Left ventricle myocardium inferior (tissue), 1 donor: Measurements from ENCODE around the gene UPK3BL1. TPM values are rescaled to one million over a fixed set of nuclear protein-coding genes. Genes with fewer than 3 reads are reported as not detected.
"Not testable (repeated sequence)": the region's sequence is repeated elsewhere in the genome, so short reads cannot be mapped to it uniquely, and the experiment has no call there.

Experiments
- DNase-seq: peaks from one replicate; pipeline ENCODE4 v3.0.0-alpha.2; 2020
- H3K27ac ChIP-seq: fragments of 200-600 bp; replicated peaks from 2 replicates; pipeline ENCODE4 v1.8.0; 2021
- H3K27me3 ChIP-seq: fragments of 200-600 bp; 2 replicates; pipeline ENCODE4 v1.8.0; 2021; ENCODE audit warnings: low read depth
- H3K36me3 ChIP-seq: fragments of 200-600 bp; 2 replicates; pipeline ENCODE4 v1.8.0; 2021
- H3K4me1 ChIP-seq: fragments of 200-600 bp; 2 replicates; pipeline ENCODE4 v1.8.0; 2021
- H3K4me3 ChIP-seq: fragments of 200-600 bp; 2 replicates; pipeline ENCODE4 v1.8.0; 2021; ENCODE audit warnings: mild to moderate bottlenecking, moderate library complexity
- H3K9me3 ChIP-seq: fragments of 200-600 bp; replicated peaks from 2 replicates; pipeline ENCODE4 v1.8.0; 2021
- intact Hi-C: fragments of 100-400 bp; cut with micrococcal nuclease; formaldehyde crosslinking; loops from one replicate; pipeline ENCODE4 v1.11.0; 2022
- long read RNA-seq: library from polyadenylated mRNA; unstranded; transcript quantifications from one replicate; pipeline ENCODE4 v2.0.0, GENCODE V29; 2021
- total RNA-seq: library from RNA; stranded (reverse); fragmentation: NEBNext Ultra II Directional; extraction: Animal tissue kit (Norgen Biotek cat#: 25700); gene quantifications from one replicate; pipeline ENCODE4 v1.2.1, GENCODE V29; 2021
- donor health status: DM: no; HTN: yes; CAD: no; lungs with severe emphysema.

The UPK3BL1 gene, protein sequence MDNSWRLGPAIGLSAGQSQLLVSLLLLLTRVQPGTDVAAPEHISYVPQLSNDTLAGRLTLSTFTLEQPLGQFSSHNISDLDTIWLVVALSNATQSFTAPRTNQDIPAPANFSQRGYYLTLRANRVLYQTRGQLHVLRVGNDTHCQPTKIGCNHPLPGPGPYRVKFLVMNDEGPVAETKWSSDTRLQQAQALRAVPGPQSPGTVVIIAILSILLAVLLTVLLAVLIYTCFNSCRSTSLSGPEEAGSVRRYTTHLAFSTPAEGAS
- total RNA-seq: 14.5 TPM
- long read RNA-seq, partial matches to known transcripts: 0 of 1 reads
- long read RNA-seq, other reads (novel, unspliced or antisense): 0 of 1 reads

DNA sequence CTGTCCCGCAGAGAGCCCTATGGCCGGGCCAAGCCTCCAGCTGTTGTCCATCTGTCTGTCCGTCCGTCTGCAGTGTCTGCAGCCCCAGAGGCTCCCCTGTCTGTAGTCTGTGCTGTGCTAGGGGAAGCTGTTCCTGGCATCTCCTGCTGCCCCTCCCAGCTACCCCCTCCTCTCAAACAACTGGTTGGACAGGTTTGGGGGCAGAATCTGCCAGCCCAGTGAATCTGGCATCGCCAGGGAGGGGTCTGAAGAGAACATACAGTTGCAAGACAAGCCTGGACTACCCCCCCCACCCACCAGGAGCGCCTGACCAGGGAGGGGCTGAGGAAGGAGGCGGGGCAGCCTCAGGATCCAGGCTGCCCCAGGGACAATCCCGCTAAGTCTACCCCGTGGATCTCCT, at the start of gene UPK3BL1:
TSS of gene UPK3BL1 (minus strand) at position 101 of the 400 bp plus-strand sequence. CDS start at position 51, 50 bp downstream.
- H3K4me3 ChIP-seq, intact Hi-C loops, H3K27ac ChIP-seq, H3K4me1 ChIP-seq, H3K9me3 ChIP-seq, DNase-seq, H3K36me3 ChIP-seq, H3K27me3 ChIP-seq: not testable (repeated sequence)

DNA sequence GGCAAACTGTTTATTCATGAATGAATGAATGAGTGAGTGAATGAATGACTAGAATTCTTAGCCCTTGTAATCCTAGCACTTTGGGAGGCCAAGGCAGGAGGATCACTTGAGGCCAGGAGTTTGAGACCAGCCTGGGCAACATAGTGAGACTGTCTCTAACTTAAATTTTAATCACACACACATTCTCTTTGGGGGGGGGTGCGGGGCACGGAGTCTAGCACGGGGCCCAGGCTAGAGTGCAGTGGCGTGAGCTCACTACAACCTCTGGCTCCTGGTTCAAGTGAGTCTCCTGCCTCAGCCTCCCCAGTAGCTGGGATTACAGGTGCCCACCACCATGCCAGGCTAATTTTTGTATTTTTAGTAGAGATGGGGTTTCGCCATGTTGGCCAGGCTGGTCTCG, 48.0 kb upstream of the UPK3BL1 start:
- DNase-seq, H3K4me1 ChIP-seq, H3K4me3 ChIP-seq, H3K9me3 ChIP-seq, H3K36me3 ChIP-seq, H3K27ac ChIP-seq, intact Hi-C loops: not testable (repeated sequence)
- peaks cover 12% of the 10 kb centered on the region for H3K27me3 ChIP-seq

DNA sequence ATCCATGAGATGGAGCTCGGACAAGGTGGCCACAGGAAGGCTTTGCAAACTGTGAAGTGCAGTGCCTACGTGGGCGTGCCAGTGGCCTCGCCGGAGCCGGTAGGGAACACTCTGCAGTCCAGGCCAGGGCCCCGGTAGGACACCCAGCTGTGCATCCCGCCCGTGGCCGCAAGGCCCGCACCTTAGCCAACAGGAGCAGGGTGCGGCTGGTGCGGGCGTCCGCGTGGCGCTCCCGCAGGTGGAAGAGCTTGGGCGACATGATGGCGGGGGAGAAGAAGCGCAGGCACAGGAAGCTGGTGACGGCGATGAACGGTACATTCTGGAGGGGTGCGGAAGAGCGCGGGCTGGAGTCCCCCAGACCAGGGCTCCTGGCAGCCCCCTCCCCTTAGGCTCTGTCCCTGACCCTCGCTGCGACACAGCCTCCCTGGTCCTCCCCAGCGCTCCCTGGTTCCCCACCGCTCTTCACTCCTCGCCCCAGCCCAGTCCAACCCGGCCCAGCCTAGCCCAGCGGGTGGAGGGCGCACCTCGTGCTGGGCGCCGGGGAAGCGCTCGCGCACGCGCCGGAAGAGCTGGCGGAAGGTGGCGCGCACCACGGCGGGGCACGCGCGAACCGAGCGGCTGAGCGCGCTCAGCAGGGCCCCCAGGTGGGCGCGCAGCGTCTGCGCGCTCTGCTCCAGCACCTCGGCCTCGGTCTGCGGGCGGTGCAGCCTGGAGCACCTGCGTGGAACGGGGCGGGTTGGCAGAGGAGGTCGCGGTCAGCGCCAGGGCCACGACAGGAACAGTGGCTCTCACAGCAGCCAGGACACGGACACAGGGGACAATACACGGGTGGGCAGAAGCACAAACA, 47.1 kb upstream of the UPK3BL1 start:
- H3K9me3 ChIP-seq, H3K36me3 ChIP-seq, intact Hi-C loops, DNase-seq, H3K27ac ChIP-seq, H3K4me1 ChIP-seq, H3K4me3 ChIP-seq: not testable (repeated sequence)
- peaks cover 11% of the 10 kb centered on the region for H3K27me3 ChIP-seq

DNA sequence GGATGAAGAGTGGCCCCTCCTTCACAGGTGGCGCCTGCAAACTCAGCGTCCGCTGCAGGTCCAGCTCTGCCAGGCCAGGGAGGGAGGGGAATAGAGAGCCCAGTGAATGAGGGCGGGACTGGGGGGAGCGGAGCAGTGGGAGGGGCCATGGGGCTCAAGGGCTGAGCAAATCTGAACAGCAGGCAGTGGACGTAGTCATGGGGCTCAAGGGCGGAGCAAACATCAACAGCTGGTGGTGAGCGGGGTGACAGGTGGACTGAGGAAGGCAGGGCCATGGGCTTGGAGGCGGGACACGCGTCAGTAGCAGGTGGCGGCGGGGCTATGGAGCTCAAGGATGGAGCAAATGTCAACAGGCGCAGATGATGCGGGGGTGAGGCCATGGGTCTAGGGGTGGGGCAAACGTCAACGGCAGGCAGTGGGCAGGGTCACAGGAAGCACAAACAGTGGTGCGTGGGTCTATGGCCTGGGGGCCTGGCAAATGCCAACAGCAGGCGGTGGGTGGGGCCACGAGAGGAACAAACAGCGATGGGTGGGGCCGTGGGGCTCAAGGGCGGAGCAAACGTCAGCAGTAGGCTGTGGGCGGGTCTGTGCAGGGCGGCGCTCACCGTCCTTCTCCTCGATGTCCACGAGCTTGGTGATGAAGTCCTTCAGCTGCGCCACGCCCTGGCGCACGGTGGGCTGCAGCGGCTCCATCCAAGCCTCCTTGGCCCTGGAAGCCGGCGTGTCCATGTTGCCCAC, 45.9 kb upstream of the UPK3BL1 start:
- H3K9me3 ChIP-seq, H3K4me3 ChIP-seq, intact Hi-C loops, H3K4me1 ChIP-seq, H3K27ac ChIP-seq, H3K27me3 ChIP-seq, DNase-seq, H3K36me3 ChIP-seq: not testable (repeated sequence)

DNA sequence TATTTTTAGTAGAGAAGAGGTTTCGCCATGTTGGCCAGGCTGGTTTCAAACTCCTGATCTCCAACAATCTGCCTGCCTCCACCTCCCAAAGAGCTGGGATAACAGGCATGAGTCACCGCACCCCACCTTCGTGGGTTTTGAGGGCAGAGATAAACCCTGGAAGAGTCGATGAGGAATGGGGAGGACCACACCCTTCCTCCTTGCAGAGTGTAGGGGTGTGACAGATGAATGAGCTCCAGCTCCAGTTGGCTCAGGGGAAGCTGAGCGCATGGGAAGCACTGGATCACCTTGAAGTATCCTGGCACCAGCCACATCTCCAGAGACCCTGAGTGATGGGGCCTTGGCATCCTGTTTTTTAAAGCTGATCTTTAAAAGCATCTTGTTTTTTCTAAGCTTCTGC, 40.0 kb upstream of the UPK3BL1 start:
- H3K4me3 ChIP-seq, H3K4me1 ChIP-seq, H3K9me3 ChIP-seq, H3K27me3 ChIP-seq, DNase-seq, H3K36me3 ChIP-seq, H3K27ac ChIP-seq, intact Hi-C loops: not testable (repeated sequence)

DNA sequence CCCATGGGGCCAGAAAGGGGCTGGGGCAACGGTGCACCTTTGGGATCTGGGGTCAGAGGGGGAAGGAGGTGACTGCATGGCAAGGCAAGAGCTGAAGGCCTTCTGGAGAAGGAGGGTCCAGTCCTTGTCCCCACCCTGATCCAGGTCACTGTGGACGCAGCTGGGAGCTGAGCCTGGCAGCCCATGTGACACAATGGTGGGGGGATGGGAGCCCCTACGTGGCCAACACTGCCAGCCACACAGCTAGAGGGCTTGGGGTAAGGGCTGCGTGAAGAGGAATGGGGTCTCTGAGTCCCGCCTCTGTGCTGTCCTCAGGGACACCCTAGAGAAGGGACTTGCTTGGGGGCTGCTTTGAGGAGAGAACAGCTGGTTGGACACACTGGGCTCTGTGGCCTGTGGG, 38.2 kb upstream of the UPK3BL1 start:
- intact Hi-C loops, H3K4me1 ChIP-seq, H3K36me3 ChIP-seq, H3K27me3 ChIP-seq, H3K4me3 ChIP-seq, H3K9me3 ChIP-seq, DNase-seq, H3K27ac ChIP-seq: not testable (repeated sequence)

DNA sequence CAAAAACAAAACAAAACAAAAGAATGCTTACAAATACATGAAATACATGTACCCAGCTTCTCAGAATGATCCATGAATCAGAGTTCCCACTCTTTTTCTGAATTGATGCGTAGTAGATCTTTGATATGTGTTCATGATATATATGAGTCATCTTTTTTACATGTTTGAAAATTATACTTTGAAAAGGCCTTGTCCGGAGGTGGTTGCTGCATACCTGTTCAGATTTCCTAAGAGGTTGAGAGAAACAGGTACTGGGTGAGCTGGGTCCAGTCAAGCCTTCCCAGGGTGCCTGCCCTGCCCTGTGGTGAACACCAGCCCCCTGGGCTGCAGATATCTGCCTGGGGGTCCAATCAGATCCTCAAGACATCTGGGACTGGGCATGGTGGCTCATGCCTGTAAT, 33.0 kb upstream of the UPK3BL1 start:
- intact Hi-C loops, DNase-seq, H3K4me3 ChIP-seq, H3K4me1 ChIP-seq, H3K9me3 ChIP-seq, H3K27ac ChIP-seq, H3K36me3 ChIP-seq, H3K27me3 ChIP-seq: not testable (repeated sequence)

DNA sequence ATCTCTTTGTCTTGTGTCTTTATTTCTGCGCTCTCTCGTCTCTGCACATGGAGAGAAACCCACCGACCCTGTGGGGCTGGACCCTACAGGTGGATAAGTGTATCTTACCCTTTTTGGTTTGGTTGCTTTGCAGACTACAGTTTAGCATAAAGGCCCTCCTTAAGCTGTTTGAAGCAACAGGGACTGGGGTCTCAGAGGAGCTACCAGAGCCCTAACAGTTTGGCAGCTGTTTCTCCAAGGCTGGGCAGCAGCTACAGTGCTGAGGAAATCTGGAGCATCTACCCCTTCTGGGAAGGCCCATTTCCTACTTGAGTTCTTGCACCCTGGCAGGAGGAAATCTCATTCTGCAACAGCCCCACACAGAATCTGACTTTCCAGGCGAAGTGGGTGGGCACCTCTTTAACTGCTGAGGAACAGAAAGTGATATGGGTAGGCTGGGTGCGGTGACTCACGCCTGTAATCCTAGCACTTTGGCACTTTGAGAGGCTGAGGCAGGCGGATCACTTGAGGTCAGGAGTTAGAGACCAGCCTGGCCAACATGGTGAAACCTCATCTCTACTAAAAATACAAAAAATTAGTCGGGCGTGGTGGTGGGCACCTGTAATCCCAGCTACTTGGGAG, 31.0 kb upstream of the UPK3BL1 start:
- H3K9me3 ChIP-seq, DNase-seq, H3K27ac ChIP-seq, intact Hi-C loops, H3K4me3 ChIP-seq, H3K4me1 ChIP-seq, H3K36me3 ChIP-seq, H3K27me3 ChIP-seq: not testable (repeated sequence)

DNA sequence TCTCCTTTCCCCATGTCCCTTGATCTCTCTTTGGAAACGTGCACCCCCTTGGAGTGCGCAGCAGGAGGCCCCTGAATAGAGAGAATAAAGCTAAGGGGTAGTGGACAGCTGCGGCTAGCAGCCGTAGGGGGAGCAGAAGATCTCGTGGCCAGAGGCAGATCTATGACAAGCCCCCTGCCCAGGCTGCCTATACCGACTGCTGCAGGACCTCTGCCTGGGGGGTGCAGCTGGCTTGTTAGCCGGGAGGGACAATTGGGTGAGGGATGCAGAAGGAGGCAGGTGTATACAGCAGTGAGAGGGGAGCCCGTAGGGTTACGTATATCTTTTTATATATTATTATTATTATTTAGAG, 29.3 kb upstream of the UPK3BL1 start:
- H3K4me1 ChIP-seq, DNase-seq, H3K36me3 ChIP-seq, H3K9me3 ChIP-seq, intact Hi-C loops, H3K27ac ChIP-seq, H3K27me3 ChIP-seq, H3K4me3 ChIP-seq: not testable (repeated sequence)

DNA sequence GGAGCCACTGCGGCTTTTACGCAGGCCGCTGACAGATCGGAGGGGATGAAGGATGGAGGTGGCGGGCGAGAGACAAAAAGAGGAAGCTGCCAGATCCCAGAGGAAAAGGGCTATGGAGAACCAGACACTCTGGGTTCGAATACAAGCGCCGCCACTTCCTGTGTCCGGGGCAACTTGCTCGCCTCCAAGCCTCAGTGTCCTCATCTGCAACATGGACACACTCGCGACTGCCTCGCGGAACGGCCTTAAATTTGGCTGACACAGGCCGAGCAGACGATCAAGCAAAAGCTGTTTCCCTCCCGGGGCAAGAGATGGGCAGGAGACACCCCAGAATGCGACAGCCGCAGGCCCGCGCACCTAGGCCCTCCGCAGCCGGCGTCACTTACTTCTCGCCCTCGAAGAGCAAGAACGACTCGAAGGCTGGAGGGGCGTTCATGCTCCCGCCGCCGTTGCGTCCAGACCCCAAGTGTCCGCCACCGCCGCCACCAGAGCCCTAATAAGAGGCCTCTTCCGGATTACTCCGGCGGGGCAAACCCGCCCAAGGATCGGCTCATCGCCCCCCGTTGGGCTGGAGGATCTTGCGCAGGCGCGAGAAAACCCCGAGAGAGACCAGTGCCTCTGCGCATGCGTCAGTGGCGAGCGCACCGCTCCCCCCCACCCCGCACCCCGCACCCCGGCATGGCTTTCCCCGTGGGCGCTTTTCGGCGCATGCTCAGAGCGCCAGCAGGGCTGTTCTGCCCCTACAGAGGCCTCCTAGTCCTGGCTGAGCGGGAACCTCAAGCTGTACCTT, 28.8 kb upstream of the UPK3BL1 start, which contains the start of gene POLR2J2:
TSS of gene POLR2J2 (minus strand) at position 498 of the 790 bp plus-strand sequence. CDS start at position 436, 62 bp downstream.
- H3K4me3 ChIP-seq: peak within 1 kb of the TSS; percentile 65
- not testable (repeated sequence) for H3K27ac ChIP-seq

DNA sequence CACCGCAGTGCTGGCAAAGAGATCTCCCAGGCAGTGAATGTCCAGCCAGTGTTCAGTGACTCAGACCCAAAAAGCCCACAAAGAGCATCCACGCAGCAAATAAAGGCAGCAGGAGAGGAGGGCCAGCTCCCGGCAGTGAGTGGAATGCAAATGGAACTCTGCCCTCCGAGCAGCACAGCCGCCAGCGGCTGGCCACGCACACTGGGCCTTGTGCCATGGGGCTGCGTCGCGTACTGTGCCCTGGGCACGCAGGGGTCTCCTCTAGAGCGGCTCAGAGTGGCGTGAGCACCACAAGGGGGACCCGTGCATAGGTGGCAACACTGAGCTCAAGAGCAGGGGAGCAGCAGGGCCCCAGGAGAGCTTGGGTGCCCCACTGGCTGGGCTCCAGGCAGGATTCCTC, 24.9 kb upstream of the UPK3BL1 start:
- DNase-seq, H3K9me3 ChIP-seq: not testable (repeated sequence)

More for the DNA sequence above, 28.8 kb upstream of the UPK3BL1 start, which contains the start of gene POLR2J2:
- intact Hi-C loops, H3K4me1 ChIP-seq, H3K36me3 ChIP-seq, H3K9me3 ChIP-seq, H3K27me3 ChIP-seq: not testable (repeated sequence)
- peak; percentile 81 for DNase-seq

DNA sequence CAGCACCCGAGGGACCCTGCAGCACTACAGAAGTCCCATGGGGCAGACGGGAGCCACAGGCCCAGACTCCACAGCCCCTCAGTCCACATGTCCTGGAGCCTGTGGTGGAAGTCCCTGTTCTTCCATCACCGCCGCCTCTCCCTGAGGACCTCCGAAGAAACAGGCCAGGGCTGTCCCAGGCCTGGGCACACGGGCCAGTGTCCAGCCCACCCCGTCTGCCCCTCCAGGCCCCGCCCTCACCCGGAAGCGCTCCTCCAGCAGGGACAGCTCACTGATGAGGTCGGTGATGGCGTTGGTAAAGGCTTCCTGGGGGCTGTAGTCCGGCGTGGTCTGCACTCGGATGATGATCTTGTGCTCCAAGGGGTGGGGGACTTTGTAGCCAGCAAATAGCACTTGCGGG, 24.3 kb upstream of the UPK3BL1 start:
- H3K4me3 ChIP-seq, intact Hi-C loops, H3K4me1 ChIP-seq, H3K9me3 ChIP-seq, DNase-seq, H3K27ac ChIP-seq, H3K36me3 ChIP-seq, H3K27me3 ChIP-seq: not testable (repeated sequence)

More for the DNA sequence above, 24.9 kb upstream of the UPK3BL1 start:
- H3K4me1 ChIP-seq, H3K27me3 ChIP-seq, intact Hi-C loops, H3K4me3 ChIP-seq, H3K27ac ChIP-seq, H3K36me3 ChIP-seq: not testable (repeated sequence)
